Transverse colon (tissue), 4 donors: ENCODE measurements around the gene FOXK2. TPM values are rescaled to one million over a fixed set of nuclear protein-coding genes. Genes with fewer than 3 reads are reported as not detected.
A peak's percentile ranks its signal among the peaks of the same experiment; 100 is the strongest.
"Not testable (repeated sequence)": the region's sequence is repeated elsewhere in the genome, so short reads cannot be mapped to it uniquely, and the experiment has no call there.

Source experiments
- DNase-seq: peaks from one replicate; pipeline ENCODE4 v3.0.0-alpha.2; 2019
- H3K27ac ChIP-seq, 4 donors: fragments of 200-600 bp; sonication (generic); 2 replicates each; pipeline ENCODE4 v1.5.1; 2016 to 2018; ENCODE audit warnings: inconsistent platforms in 4 of 4
- H3K27me3 ChIP-seq: fragments of 200-600 bp; sonication (generic); 2 replicates; pipeline ENCODE4 v1.5.1; 2017; ENCODE audit warnings: inconsistent platforms
- H3K36me3 ChIP-seq, 4 donors: fragments of 200-600 bp; sonication (generic); 2 replicates each; pipeline ENCODE4 v1.5.1; 2017 to 2019; ENCODE audit warnings: inconsistent platforms in 4 of 4
- H3K4me1 ChIP-seq, 4 donors: fragments of 200-600 bp; sonication (generic); 2 replicates each; pipeline ENCODE4 v1.5.1; 2017 to 2020; ENCODE audit warnings: inconsistent platforms in 4 of 4
- H3K4me3 ChIP-seq, 4 donors: fragments of 200-600 bp; sonication (generic); 1 replicate in 1 of 4; 2 replicates in 3 of 4; pipeline versions ENCODE4 v1.5.1 to v1.6.1; 2017 to 2019; ENCODE audit warnings: inconsistent platforms in 4 of 4
- H3K9me3 ChIP-seq, 2 donors: fragments of 200-600 bp; sonication (generic); 2 replicates each; pipeline ENCODE4 v1.5.1; 2017 to 2019; ENCODE audit warnings: inconsistent platforms in 2 of 2
- CTCF ChIP-seq, 5 experiments: fragments of 200-600 bp in 3 of 5; fragments of 450-650 bp in 2 of 5; sonication (generic) in 3 of 5; IDR thresholded peaks; 1 replicate in 2 of 5; 2 replicates in 3 of 5; pipeline ENCODE4 v1.5.1; 2016 to 2017; ENCODE audit warnings: antibody characterized with exemption in 5 of 5, inconsistent platforms in 3 of 5, mild to moderate bottlenecking in 2 of 5, moderate library complexity in 1 of 5
- EP300 ChIP-seq: sonication (generic); formaldehyde crosslinking; IDR thresholded peaks from one replicate; pipeline ENCODE4 v1.6.1; 2017; ENCODE audit warnings: antibody characterized with exemption, low read depth
- POLR2A ChIP-seq: fragments of 450-650 bp; IDR thresholded peaks from one replicate; pipeline ENCODE4 v1.6.1; 2016; ENCODE audit warnings: antibody characterized with exemption, mild to moderate bottlenecking, moderate library complexity
- POLR2AphosphoS5 ChIP-seq, 3 donors: sonication (generic); formaldehyde crosslinking; IDR thresholded peaks; one replicate each; pipeline ENCODE4 v1.6.1; 2016; ENCODE audit warnings: antibody characterized with exemption in 3 of 3
- WGBS, 2 donors: methylation state at CpG; one replicate each; pipeline ENCODE4 v1.1.5; 2018; ENCODE audit warnings: low coverage in 1 of 2; 5-methylcytosine and 5-hydroxymethylcytosine counted together
- in situ Hi-C, 4 donors: fragments of 200-750 bp; cut with MboI; loops; one replicate each; pipeline versions ENCODE4 v1.15.0 to v1.15.1; 2017; ENCODE audit warnings: low sequenced_read_pairs in 3 of 4, low pct_ligation_motif_present in 1 of 4, low pct_unique_long_range_greater_than_20kb in 1 of 4
- intact Hi-C: fragments of 100-400 bp; cut with DNase I; formaldehyde crosslinking; loops from one replicate; pipeline ENCODE4 v1.15.1; 2023; ENCODE audit warnings: low total_unique reads
- total RNA-seq, 4 donors: library from RNA; depleted of rRNA; stranded (reverse); fragments of >200 nt; gene quantifications; one replicate each; pipeline ENCODE4 v1.1.0, GENCODE V29; 2016

The FOXK2 gene
- total RNA-seq, 4 donors from 2014 or later: 41.2 to 216 (median 106) TPM

GRCh38 chr17:82503094-82503727 lies 16.3 kb upstream of the FOXK2 start:
- Histone ChIP-seq H3K27ac (no peak overlapping the region), H3K36me3 (no peaks in the 10 kb centered on the region), H3K27me3 (no peaks in the 10 kb centered on the region), H3K9me3 (no peaks in the 10 kb centered on the region), H3K4me3 (no peak overlapping the region), H3K4me1 (peaks cover 0 to 2% (median under 1%) of the 10 kb centered on the region in 4 donors)
- in situ Hi-C loops (no loop called here), intact Hi-C loops (no loop called here)
- no peak for DNase-seq
- TF ChIP-seq CTCF (IDR thresholded peaks at IDR 0.05) (no peak), POLR2A (no peak), POLR2AphosphoS5 (IDR thresholded peaks at IDR 0.05) (no peak), EP300 (no peak)
- 70 to 81% methylated on average over 2 to 12 of the region's 12 CpGs for WGBS, 2 donors

- Histone ChIP-seq H3K27ac (no peak overlapping the region), H3K4me1 (no peaks in the 10 kb centered on the region), H3K9me3 (no peaks in the 10 kb centered on the region), H3K4me3 (no peak overlapping the region), H3K36me3 (no peaks in the 10 kb centered on the region), H3K27me3 (no peaks in the 10 kb centered on the region)
- no peak for DNase-seq
- 71 to 80% methylated on average over 9 to 21 of the region's 21 CpGs for WGBS, 2 donors
- intact Hi-C loops: no loop called here
- no peak for TF ChIP-seq POLR2A
- no peak for TF ChIP-seq EP300
- no peak for TF ChIP-seq POLR2AphosphoS5 (IDR thresholded peaks at IDR 0.05)
- in situ Hi-C loops: no loop called here
Observed at GRCh38 chr17:82503728-82504308, 15.7 kb upstream of the FOXK2 start.

GRCh38 chr17:82505296-82505695 lies 14.2 kb upstream of the FOXK2 start:
- DNase-seq: no peak
- no peak overlapping the region for H3K4me3 ChIP-seq
- in situ Hi-C loops: no loop called here
- TF ChIP-seq EP300: no peak
- no peak for TF ChIP-seq POLR2A
- no peak for TF ChIP-seq POLR2AphosphoS5 (IDR thresholded peaks at IDR 0.05)
- no peak for TF ChIP-seq CTCF (IDR thresholded peaks at IDR 0.05)
- 95 to 96% methylated on average over 5 to 6 of the region's 6 CpGs for WGBS, 2 donors
- no peaks in the 10 kb centered on the region for H3K36me3 ChIP-seq
- no peak overlapping the region for H3K27ac ChIP-seq
- H3K4me1 ChIP-seq: no peaks in the 10 kb centered on the region
- no peaks in the 10 kb centered on the region for H3K27me3 ChIP-seq
- H3K9me3 ChIP-seq: no peaks in the 10 kb centered on the region
- intact Hi-C loops: no loop called here

- intact Hi-C loops: not testable (repeated sequence)
- H3K27ac ChIP-seq: peak overlapping the region in 1 of 4 donors; percentile 36
Observed at GRCh38 chr17:82506402-82506801, 13.1 kb upstream of the FOXK2 start.

GRCh38 chr17:82507631-82508175 lies 11.8 kb upstream of the FOXK2 start:
- Histone ChIP-seq H3K27me3 (no peaks in the 10 kb centered on the region), H3K9me3 (no peaks in the 10 kb centered on the region), H3K4me1 (no peaks in the 10 kb centered on the region), H3K27ac (no peak overlapping the region), H3K36me3 (no peaks in the 10 kb centered on the region), H3K4me3 (no peak overlapping the region)
- TF ChIP-seq CTCF (IDR thresholded peaks at IDR 0.05) (no peak), POLR2AphosphoS5 (IDR thresholded peaks at IDR 0.05) (no peak), EP300 (no peak), POLR2A (no peak)
- in situ Hi-C loops: no loop called here
- intact Hi-C loops: no loop called here
- DNase-seq: no peak
- WGBS, 2 donors: 91 to 93% methylated on average over 4 to 7 of the region's 7 CpGs

More at GRCh38 chr17:82506402-82506801, 13.1 kb upstream of the FOXK2 start:
- WGBS, 2 donors: 34 to 55% methylated on average over 7 of the region's 7 CpGs
- in situ Hi-C loops, H3K9me3 ChIP-seq, H3K4me3 ChIP-seq, H3K4me1 ChIP-seq, H3K36me3 ChIP-seq, H3K27me3 ChIP-seq: not testable (repeated sequence)
- peak; percentile 49 for DNase-seq

- H3K4me1 ChIP-seq, H3K9me3 ChIP-seq, intact Hi-C loops, H3K36me3 ChIP-seq, H3K27me3 ChIP-seq, DNase-seq, H3K4me3 ChIP-seq, in situ Hi-C loops, H3K27ac ChIP-seq: not testable (repeated sequence)
- WGBS, 2 donors: 89% methylated on average over 5 of the region's 5 CpGs; no CpG with 5 or more reads in 1 of the 2 donors
Observed at GRCh38 chr17:82511642-82512041, 7.9 kb upstream of the FOXK2 start.

- in situ Hi-C loops, H3K27me3 ChIP-seq, H3K4me1 ChIP-seq, H3K4me3 ChIP-seq, H3K36me3 ChIP-seq, H3K9me3 ChIP-seq, intact Hi-C loops, DNase-seq, H3K27ac ChIP-seq: not testable (repeated sequence)
- 86 to 90% methylated on average over 2 to 10 of the region's 10 CpGs for WGBS, 2 donors
Observed at GRCh38 chr17:82513864-82514263, 5.7 kb upstream of the FOXK2 start.
